IPS-NIHi11 (cell line): ENCODE measurements around the gene MBD3.
"Not testable (repeated sequence)": the region's sequence is repeated elsewhere in the genome, so short reads cannot be mapped to it uniquely, and the experiment has no call there.

Experiments used
- DNase-seq: peaks from one replicate; pipeline ENCODE4 v3.0.0; 2012; ENCODE audit warnings: mixed read lengths, low spot score

Gene MBD3, protein sequence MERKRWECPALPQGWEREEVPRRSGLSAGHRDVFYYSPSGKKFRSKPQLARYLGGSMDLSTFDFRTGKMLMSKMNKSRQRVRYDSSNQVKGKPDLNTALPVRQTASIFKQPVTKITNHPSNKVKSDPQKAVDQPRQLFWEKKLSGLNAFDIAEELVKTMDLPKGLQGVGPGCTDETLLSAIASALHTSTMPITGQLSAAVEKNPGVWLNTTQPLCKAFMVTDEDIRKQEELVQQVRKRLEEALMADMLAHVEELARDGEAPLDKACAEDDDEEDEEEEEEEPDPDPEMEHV

DNA sequence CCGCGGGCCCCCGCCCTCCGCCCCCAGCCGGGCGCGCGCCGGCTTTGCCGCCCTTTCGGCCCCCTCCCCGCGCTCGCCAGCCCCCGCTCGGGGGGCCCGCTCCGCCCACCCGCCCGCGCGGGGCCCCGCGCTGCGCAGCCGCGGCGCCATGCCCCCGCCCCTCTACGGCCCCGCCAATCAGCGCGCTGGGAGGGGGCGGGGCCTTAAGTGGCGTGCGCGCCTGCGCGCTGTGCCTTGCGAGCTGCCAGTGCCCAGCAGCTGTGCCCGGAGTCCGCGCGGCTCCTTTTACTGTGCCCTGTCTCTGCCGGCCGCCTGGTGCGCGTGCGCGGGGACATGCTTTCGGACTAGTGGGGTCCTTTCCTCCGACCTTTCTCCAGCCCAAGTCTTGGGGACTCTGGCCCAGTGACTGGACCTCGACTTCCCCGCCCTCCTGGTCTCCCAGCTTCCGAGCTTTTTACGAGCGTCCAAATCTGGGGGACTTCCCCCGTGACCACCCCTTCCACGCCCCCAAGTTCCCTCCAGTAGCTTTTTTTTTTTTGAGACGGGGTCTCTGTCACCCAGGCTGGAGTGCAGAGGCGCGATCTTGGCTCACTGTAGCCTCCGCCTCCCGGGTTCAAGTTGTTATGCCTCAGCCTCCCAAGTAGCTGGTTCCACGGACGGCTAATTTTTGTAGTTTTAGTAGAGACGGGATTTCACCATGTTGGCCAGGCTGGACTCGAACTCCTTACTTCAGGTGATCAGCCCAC, at the start of gene MBD3:
TSS of gene MBD3 (minus strand) at position 111 of the 746 bp plus-strand sequence. CDS start 234 bp downstream, outside the sequence.
- DNase-seq = peak; percentile 97

DNA sequence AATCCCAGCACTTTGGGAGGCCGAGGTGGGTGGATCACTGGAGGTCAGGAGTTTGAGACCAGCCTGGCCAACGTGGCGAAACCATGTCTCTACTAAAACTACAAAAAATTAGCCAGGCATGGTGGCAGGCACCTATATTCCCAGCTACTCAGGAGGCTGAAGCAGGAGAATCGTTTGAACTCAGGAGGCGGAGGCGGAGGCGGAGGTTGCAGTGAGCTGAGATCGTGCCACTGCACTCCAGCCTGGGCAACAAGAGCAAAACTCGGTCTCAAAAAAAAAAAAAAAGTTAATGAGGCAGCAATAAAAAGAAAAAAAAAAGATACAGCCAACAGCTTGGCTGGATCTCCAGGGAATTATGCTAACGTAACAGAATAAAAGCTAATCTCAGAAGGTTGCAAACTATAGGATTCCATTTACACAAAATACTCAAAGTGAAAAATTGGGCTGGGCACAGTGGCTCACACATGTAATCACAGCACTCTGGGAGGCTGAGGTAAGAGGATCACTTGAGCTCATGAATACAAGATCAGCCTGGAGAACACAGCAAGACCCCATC, 48.3 kb upstream of the MBD3 start:
- not testable (repeated sequence) for DNase-seq

DNA sequence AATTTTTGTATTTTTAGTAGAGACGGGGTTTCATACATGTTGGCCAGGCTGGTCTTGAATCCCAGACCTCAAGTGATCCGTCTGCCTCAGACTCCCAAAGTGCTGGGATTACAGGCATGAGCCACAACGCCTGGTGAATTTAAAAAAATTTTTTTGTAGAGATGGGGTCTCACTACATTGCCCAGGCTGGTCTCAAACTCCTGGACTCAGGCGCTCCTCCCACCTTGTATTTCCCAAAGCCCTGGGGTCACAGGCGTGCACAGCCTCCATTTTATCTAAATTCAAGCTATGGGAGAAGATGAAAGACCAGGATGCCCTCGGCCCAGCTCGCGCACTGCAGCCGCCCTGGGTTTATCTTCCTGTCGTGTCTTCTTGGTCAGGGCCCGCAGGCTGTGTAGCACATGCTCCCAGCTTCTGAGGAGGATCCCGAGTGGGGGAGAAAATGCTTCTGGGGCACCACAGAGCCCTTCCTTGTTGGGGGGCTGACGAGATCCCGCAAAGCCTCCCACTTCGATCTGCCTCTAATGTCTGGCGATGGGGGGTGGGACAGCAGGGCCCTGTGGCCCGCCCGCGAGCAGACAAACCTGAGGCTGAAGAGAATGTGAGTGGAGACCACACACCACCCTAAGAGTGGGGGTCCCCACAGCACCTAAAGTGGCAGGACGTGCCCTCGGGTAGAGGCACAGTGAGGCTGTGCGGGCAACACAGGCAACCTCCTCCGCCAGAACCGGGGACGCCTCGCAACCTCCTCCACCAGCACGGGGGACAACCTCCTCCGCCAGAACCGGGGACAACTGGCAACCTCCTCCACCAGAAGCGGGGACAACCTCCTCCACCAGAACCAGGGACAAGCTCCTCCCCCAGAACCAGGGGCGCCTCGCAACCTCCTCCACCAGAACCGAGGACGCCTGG, 43.9 kb upstream of the MBD3 start:
- DNase-seq = no peak

DNA sequence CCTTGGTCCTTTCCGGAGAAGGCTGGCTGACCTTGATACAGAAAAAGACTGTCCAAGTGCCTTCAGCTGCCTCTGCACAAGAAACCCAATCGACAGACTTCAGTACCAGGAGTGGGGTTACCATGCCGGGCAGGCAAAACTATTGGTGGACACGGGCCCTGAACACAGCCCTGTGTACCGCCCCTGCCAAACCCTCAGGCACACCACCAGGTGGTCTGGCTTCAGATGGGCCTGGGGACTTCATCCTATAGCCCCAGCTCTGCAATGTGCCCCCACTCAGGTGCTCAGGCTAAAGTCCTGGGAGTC, 42.2 kb upstream of the MBD3 start:
- DNase-seq = no peak

DNA sequence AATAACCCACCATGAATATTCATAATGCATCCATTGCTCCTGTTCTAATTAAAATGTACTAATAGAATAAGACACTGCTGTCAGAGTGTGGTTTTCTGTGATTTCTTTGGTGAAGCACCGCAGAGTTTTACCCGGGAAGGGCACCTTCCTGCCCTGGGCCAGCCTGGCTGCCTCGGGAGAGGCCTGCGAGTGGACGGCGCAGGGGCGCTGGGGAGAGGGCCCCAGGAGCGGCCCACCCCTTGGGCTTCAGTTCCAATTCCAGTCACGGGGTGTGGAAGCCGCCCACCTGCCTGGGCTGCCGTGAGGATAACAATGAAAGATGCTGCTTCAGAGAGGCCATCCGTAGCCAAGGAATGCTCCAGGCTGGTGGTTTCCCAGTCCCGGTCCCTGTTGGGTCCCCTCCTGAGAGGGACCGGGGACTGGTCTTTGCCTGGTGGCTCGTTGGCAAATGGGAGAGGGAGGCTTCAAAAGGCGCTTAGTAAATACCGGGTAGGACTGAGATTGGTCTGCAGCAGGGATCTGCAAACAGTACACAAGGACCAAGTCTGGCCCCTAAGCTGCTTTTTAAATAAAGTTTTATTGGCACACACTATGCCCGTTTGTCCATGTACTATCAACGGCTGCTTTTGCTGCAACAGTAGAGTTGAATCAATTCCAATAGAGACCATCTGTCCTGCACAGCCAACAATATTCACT, 41.7 kb upstream of the MBD3 start:
- no peak for DNase-seq

DNA sequence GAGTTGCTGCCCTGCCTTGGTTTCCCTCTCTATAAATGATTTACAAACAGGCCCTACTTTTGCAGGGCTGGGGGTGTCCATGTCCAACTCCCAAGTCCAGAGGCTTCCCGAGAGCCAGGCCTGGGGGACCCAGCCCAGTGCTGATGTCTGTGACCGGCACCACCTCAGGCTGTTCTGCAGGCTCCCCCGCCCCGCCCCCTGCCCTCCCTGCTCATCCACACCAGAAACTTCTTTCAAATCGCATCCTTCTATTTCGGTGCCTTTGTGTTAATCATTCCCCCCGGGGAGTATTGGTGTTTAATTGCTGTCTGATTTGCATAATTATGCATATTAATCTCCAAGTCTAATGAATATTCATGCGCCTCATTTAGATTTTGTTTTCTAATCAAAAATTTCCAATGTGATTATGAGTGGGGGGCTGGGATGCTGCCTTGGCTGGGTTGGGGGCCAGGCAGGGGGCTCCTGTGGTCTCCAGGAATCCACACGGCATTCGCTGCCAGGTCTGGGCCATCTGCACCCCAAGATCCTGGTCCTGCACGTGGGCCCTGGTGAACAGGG, 40.7 kb upstream of the MBD3 start:
- no peak for DNase-seq

DNA sequence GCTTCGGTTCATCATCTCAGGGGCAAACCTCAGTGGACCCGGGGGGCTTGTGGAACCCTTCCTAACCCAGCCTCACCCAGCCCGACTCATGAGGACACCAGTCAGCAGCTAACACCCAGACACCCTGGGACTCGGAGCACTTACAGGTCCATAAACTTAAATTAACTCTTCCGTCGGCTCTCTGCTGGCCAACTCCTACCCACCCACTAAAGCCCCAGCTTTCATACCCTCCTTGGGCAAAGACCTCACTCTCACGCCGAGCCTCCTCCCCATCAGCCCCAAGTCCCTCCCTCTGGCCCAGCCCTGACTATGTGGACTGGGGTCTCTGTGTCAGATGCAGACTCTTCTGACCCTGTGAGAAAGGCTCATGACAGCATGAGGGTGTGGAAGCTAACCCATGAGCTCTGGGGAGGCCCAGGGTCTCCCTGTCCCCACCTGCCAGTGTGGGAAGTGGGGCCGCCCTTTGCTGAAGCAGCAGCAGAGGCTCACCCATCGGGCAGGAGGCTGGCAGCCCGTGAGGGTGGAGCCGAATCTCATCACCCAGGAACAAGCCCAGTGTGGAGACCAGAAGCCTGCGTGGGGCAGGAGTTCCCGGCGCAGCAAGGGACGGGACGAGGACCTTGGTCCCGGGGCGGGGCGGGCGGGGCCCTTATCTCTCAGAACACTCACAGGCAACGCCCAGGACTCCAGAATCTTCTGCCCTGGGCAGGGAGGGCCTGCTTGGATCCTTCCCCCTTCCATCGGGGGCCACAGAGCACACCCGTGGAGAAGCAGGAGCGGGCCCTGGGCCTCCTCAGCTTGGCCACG, 40.0 kb upstream of the MBD3 start:
- DNase-seq = no peak

DNA sequence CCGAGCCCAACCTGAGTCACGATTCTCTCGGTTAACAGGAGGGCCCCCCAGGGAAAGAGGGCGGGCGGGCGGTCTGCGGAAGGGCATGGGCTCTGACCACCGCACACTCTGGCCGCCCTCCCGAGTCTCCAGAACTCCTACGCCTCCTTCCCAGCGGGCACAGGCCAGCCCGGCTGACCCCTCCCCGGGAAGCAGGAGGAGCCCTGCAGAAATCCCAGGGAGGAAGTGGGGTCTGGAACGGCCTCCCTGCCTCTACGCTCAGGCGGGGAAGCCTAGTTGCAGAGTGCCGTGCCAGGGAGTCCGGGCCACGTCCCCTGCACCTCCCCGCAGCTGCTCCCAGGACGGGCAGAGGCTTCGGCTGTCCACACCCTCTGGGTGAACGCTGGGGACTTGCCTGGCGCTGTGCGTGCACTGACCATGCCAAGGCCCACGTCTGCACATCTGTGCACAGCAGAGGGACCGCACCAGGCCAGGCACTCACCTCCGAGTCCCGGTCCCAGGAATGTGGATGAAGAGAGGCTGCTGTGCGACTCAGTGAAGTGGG, 39.0 kb upstream of the MBD3 start:
- DNase-seq = no peak

DNA sequence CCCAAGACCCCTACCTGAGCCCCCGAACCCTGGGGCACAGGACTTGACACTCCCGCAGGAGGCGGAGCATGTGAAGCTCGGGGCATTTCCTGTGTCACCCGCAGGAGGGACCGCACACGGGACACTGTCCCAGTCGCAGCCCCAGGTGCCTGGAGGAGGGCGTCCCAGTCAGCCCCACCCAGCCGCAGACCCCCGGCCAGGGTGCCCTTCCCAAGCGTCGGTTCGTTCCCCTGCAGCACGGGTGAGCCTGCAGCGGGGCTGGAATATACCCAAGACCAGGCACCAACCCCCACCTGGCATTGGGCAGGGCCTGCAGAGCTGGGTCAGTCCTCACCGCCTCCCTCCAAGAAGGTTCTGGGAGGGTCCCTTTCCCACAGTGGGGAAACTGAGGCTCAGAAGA, 38.1 kb upstream of the MBD3 start:
- DNase-seq = no peak

DNA sequence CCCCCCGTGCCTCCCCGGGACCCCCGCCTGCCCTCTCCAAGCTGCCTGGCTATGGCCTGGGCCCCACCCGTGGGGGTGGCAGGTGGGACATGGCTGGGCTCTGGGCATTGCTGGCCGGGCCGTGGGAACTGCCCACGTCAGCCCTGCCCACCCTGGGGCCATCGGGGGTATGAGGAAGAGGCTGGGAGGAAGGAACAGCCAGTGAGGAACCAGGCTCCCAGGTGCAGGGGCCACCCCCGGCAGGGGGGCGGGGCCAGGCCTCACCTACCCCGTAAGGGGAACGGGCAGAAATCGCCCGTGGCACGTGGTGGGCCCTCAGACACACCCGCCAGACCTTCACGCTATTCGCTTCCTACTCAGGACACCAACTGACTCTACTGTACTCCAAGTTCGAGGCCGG, 37.3 kb upstream of the MBD3 start:
- no peak for DNase-seq

DNA sequence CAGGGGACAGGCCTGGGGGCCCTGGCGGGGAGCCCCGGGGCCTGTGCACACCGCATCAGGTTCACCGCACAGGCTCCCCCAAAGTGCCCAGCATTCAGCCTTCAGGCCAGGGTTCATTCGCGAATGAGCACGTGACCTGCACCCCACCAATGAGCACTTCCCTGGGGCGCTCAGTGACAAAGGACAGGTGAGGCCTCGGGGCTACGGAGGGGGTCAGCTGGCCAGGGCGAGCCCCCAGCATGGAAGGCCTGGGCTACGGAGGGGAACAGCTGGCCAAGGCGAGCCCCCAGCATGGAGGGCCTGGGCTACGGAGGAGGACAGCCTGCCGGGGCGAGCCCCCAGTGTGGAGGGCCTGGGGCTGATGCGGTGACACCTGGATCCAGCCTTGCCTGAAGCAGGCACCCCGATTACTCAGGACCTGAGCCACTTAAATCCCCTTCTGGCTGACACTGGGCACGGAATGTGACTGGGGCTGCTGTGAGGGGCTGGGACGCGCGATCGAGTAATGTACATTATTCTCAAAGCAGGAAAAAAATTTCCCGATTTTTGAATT, 36.7 kb upstream of the MBD3 start:
- no peak for DNase-seq

DNA sequence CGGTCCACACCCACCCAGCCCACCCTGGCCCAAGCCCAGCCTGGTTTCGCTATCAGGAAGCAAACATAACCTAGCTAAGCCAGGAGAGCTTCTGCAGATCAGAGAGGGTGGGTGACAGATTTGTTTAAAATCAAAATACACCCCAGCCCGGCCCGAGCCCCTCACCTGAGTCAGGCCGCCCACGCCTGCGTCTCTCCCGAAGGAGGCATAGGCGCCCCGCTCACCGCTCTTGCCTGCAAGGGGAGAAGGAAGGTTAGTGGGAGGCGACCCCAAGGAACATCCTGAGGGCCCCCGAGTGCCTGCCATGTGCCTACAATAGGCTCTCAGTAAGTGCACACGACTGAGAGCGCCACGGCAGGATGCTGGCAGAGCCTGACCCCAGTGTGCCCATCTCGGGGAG, 34.5 kb upstream of the MBD3 start:
- DNase-seq = no peak

DNA sequence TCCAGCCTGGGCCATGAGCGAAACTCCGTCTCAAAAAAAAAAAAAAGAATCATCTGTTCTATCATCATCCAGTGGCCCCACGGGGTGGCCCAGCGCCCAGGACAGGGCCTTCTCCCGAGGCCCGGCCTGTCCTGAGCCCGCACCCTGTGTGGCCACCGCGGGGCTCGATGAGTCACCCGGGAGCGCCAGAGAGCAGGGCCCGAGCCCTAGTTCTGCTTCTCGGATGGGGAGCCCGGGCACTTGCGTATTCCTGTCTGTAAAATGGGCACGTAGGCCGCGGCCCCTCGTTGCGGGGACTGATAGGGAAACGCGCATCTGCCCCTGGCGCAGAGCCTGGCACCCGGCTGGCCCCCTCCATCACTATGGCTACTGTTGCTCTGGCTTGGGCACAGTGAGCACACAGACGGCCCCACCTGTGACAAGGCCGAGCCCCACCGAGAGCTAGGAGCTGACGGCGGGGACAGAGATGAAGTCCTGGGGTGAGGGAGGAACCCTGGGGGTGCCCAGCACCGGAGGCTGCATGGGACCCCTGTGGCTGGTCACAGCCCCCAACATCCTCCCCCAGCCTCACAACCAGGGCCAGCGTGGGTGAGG, 33.8 kb upstream of the MBD3 start:
- DNase-seq = no peak

DNA sequence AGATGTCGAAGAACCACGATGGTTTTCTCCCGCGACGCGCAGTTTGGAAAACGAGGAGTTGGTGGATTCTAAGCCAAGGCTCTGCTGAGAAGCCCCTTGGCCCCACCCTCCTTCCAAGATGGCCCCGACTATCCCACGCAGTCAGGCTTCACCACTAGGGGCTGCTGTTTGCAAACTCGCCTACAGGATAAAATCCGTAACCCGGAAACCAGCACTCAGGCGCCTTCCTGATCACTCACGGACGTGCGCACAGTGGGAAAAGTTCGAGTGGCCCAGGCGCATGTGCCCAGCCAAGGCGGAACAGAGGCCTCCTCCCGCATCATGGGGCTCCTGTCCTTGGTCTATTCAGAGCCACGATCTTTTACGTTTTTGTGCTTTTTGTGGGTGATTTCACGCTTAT, 31.8 kb upstream of the MBD3 start:
- DNase-seq = peak; percentile 88

DNA sequence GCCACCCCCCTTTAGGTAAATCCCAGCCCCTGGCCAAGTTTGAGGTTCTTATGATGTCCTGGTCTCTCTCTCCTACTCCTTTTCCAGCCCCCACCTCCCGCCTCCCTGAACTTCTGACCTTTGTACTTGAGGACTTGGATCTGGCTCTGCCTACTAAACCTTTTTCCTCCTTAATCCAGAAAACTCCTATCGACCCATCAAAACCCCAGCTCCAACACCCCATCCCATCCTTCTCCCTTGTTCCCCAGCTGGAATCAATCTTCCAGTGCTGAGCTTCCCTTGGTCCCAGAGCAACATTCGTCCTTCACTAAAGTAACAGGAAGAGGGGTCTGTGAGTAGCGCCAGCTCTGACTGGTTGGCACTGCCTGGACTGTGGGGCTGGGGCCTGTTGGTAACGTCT, 29.9 kb upstream of the MBD3 start:
- DNase-seq = no peak

DNA sequence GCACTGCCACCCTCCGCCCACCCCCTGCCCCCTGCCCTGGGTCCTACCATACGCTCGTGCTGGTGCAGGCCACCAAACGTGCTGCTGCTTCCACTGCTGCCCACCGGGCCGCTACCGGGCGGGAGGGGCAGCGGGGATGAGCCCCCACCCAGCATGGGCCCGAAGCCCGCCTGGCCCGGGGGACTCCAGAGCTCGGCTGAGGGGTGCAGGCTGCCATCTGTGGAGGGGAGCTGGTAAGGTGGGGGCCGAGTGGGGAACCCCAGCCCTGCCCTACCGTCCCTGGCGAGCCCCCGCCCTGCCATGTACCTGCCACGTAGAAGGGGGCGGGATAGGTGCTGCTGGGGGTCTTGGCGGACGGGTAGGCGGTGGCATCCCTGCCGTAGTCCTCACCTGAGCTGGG, 29.3 kb upstream of the MBD3 start:
- DNase-seq = no peak

DNA sequence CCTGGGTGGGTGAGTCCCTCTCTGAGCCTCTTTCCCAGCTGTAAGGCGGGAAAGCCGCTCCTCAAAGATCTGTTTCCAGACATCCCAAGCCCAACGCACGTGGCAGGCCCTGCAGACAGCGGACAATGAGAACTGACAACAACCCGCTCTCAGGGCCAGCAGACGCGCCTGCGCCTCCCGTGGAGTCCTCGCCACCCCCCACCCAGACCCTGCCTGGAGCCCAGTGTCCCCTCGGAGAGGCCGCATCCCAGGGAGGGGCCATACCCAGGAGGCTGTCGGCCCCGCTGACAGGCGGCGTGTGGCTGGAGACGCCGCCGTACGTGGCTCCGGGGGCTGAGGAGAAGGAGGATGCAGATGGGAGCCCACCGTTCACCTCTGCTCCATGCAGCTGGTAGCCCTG, 28.9 kb upstream of the MBD3 start:
- no peak for DNase-seq

DNA sequence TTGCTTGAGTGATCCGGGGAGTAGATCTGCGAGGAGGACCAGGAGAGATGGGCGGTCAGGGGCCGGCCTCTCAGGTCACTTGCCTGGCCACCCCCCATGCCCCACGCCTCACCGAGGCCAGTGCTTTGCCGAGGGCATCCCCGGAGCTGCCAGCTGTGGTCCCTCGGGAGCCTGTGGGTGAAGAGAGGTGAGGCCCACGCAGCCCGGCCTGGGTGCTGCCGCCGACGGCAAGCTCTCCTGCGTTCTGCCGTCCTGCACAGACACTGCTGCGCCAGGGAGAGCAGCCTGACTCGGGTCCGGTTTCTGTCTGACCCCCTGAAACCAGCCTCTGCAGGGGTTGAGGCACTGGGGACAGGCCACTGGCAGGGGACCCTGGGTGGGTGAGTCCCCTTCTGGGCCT, 28.4 kb upstream of the MBD3 start:
- DNase-seq = no peak

DNA sequence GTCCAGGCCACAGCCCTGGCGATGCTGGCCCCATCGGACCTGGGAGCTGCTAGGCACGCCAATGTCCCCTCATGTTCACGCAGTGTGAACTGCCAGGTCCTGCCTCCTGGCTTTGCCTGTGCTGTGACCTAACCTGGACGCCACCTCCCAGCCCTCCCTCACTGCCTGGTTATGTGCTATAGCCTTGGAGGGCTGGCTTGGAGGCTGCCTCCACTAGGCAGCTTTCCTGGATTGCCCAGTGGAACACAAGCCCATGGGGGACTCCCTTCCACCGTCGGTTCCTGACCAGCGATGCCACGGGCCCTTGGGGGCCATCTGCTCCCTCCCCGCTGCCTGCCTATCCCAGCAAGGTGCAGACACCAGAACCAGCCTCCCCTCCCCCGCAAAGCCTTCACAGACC, 27.8 kb upstream of the MBD3 start:
- DNase-seq = no peak

DNA sequence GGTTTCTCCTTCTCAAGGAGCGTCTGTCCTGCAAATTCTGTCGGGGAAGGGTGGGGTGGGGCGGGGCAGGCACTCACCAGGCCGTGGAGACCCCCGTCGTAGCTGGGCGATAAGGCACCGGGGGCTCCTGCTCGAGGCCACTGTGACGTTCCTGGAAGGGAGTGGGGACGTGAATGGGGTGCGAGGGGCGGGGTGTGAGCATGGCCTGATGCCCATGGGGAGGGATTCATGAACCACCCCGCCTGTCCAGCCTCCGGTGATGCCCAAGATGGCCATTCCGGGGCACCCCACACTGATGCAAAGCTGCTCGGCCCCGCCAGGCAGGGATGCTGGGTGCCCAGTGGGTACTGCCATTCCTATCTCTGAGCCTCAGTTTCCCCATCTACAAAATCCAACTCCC, 27.0 kb upstream of the MBD3 start:
- no peak for DNase-seq
